ENCODE results near the gene FNBP1. TPM values are rescaled to one million over a fixed set of nuclear protein-coding genes. Genes with fewer than 3 reads are reported as not detected.

The FNBP1 gene
- polyA plus RNA-seq, 2 of the 4 experiments (the other 2 are of a cell fraction), result 10.6 to 15.6 TPM

GRCh38 chr9:129857207-129857606 lies 185.8 kb downstream of the FNBP1 start:
- WGBS (ENCODE audit: missing lambda C conversion rate), result 87% methylated on average over 7 of the region's 7 CpGs
- DNase-seq (ENCODE audit: low read depth in 1 of 2, low spot score in 1 of 2) (no peak), FAIRE-seq (no peak)

DNA sequence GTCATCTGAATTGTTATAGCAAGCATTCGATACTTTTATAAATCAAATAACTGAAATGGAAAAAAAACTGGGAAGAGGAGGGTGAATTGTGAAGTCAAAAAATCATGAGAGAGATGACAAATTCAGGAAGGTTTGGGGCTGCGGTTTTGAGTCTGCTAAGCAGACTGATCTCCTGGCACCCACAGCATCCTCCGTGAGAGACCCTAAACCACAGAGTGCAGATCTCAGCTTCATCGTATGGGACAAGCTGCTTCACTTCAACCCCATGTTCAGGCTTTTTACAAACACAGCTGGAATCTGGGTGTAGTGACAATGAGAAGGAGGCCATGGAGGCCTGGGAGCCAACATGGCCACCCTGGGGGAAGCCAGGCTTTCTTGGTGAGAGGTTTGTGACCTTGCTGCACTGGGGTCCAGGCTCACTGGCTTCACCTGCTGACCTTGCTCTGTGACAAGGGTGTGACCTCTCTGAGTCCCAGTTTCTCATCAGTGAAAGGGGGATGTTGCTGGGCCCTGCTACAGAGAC lies 188.3 kb downstream of the FNBP1 start:
- FAIRE-seq (no peak), DNase-seq (ENCODE audit: low read depth in 1 of 2, low spot score in 1 of 2) (no peak), ATAC-seq (no peak)
- no peaks in the 10 kb centered on the region for H3K4me1 ChIP-seq
- ChIA-PET CTCF (interaction anchor here (0.8 to 1.0 kb wide), 3 partner anchors 13 to 137 kb away, joined by 3 read pairs; no protein-coding TSS in a partner anchor), POLR2A (no interaction called here)
- TF ChIP-seq CBX8 (IDR thresholded peaks at IDR 0.05), result no peak
- no peaks in the 10 kb centered on the region for H3K9me3 ChIP-seq
- no peak overlapping the region for H3K4me3 ChIP-seq
- no peak overlapping the region for H3K4me2 ChIP-seq
- H3K27ac ChIP-seq, result no peak overlapping the region
- 90% methylated on average over 4 of the region's 4 CpGs for WGBS (ENCODE audit: missing lambda C conversion rate)

More at GRCh38 chr9:129857207-129857606, 185.8 kb downstream of the FNBP1 start:
- Histone ChIP-seq H3K4me2 (no peak overlapping the region), H3K9me3 (no peaks in the 10 kb centered on the region), H3K27ac (no peak overlapping the region), H3K4me1 (no peaks in the 10 kb centered on the region), H3K4me3 (no peak overlapping the region)
- no peak for TF ChIP-seq ZNF302 (CRISPR knock-in tag; IDR thresholded peaks at IDR 0.05)
- ATAC-seq, result no peak
- ChIA-PET CTCF (no interaction called here), POLR2A (no interaction called here)

- no peak for ATAC-seq
Measured at GRCh38 chr9:129853614-129854013, 189.4 kb downstream of the FNBP1 start.

DNA sequence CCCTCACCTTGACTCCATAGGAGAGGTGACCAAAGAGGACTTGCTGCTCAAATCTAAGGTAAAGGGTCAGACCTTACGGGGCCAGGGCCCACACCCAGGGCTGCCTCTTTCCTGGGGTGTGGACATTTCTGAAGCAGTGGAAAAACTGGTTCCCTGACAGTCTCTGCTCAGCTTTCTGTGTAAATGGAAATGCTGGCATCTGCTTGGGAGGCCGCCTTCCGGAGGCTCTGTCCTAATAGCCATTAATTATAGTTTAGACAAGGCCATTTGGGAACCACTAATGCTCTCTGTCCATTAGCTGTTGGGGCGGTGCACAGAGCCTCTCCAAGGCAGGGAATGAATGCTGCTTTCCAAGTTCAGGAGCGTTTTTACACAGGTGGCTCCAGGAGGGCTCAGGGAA lies 190.4 kb downstream of the FNBP1 start:
- Histone ChIP-seq H3K9me3 (no peaks in the 10 kb centered on the region), H3K4me3 (no peak overlapping the region), H3K4me1 (no peaks in the 10 kb centered on the region), H3K27ac (no peak overlapping the region), H3K4me2 (no peak overlapping the region)
- DNase-seq (ENCODE audit: low read depth in 1 of 2, low spot score in 1 of 2) (no peak), FAIRE-seq (no peak), ATAC-seq (no peak)
- 83% methylated on average over 5 of the region's 5 CpGs for WGBS (ENCODE audit: missing lambda C conversion rate)
- no peak for TF ChIP-seq FOSB (CRISPR knock-in tag; IDR thresholded peaks at IDR 0.05)
- TF ChIP-seq RCOR1 (IDR thresholded peaks at IDR 0.05; ENCODE audit: low read depth, low read length), result no peak
- TF ChIP-seq CHD4 (IDR thresholded peaks at IDR 0.05; ENCODE audit: borderline replicate concordance), result no peak
- TF ChIP-seq HOXB13 (CRISPR knock-in tag; IDR thresholded peaks at IDR 0.05; ENCODE audit: low read depth), result no peak
- TF ChIP-seq EP300 (IDR thresholded peaks at IDR 0.05), result no peak
- ChIA-PET CTCF (interaction anchor here (1.2 to 1.6 kb wide), 2 partner anchors 9 to 15 kb away, joined by 3 to 4 read pairs; no protein-coding TSS in a partner anchor), POLR2A (no interaction called here)

More at GRCh38 chr9:129853614-129854013, 189.4 kb downstream of the FNBP1 start:
- WGBS (ENCODE audit: missing lambda C conversion rate), result 40% methylated on average over 3 of the region's 3 CpGs
- Histone ChIP-seq H3K9me3 (no peaks in the 10 kb centered on the region), H3K27ac (no peak overlapping the region), H3K4me2 (no peak overlapping the region), H3K4me3 (no peak overlapping the region), H3K4me1 (no peaks in the 10 kb centered on the region)
- POLR2A ChIA-PET, result no interaction called here
- TF ChIP-seq TFCP2L1 (CRISPR knock-in tag; IDR thresholded peaks at IDR 0.05) (no peak), ESRRA (IDR thresholded peaks at IDR 0.05; ENCODE audit: borderline replicate concordance, low read length) (no peak), CEBPB (IDR thresholded peaks at IDR 0.05) (no peak), BCL3 (IDR thresholded peaks at IDR 0.05) (no peak), FOSB (CRISPR knock-in tag; IDR thresholded peaks at IDR 0.05) (no peak), KDM5A (IDR thresholded peaks at IDR 0.05) (no peak), ZSCAN20 (CRISPR knock-in tag; IDR thresholded peaks at IDR 0.05) (no peak)
- TF ChIP-seq, protein P1, sequence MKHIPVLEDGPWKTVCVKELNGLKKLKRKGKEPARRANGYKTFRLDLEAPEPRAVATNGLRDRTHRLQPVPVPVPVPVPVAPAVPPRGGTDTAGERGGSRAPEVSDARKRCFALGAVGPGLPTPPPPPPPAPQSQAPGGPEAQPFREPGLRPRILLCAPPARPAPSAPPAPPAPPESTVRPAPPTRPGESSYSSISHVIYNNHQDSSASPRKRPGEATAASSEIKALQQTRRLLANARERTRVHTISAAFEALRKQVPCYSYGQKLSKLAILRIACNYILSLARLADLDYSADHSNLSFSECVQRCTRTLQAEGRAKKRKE (CRISPR knock-in tag; IDR thresholded peaks at IDR 0.05; ENCODE audit: low read depth), result no peak
- DNase-seq (ENCODE audit: low read depth in 1 of 2, low spot score in 1 of 2) (no peak), FAIRE-seq (no peak)
- CTCF ChIA-PET, result interaction anchor here (1.0 to 1.6 kb wide), 3 partner anchors 10 to 138 kb away, joined by 3 to 4 read pairs (median 3); no protein-coding TSS in a partner anchor

GRCh38 chr9:129851821-129852220 lies 191.2 kb downstream of the FNBP1 start:
- no peak overlapping the region for H3K4me2 ChIP-seq
- POLR2A ChIA-PET, result no interaction called here
- no peak for ATAC-seq
- H3K4me1 ChIP-seq, result no peaks in the 10 kb centered on the region
- DNase-seq (ENCODE audit: low read depth in 1 of 2, low spot score in 1 of 2), result no peak
- no peak for FAIRE-seq
- no peak for TF ChIP-seq PHF8 (IDR thresholded peaks at IDR 0.05; ENCODE audit: borderline replicate concordance, low read depth)
- no peak for TF ChIP-seq FOXS1 (CRISPR knock-in tag; IDR thresholded peaks at IDR 0.05)
- TF ChIP-seq ZFP36 (IDR thresholded peaks at IDR 0.05; ENCODE audit: borderline replicate concordance, partially characterized antibody), result no peak
- TF ChIP-seq CBX2 (IDR thresholded peaks at IDR 0.05; ENCODE audit: borderline replicate concordance, low read depth), result no peak
- no peak for TF ChIP-seq RARB (CRISPR knock-in tag; IDR thresholded peaks at IDR 0.05)
- no peak for TF ChIP-seq CEBPB (IDR thresholded peaks at IDR 0.05)
- no peak for TF ChIP-seq HDAC2 (IDR thresholded peaks at IDR 0.05)
- TF ChIP-seq EP300 (IDR thresholded peaks at IDR 0.05), result no peak
- TF ChIP-seq TFCP2L1 (CRISPR knock-in tag; IDR thresholded peaks at IDR 0.05), result no peak
- TF ChIP-seq JUNB (IDR thresholded peaks at IDR 0.05), result no peak
- TF ChIP-seq FOSL2 (IDR thresholded peaks at IDR 0.05), result no peak
- no peak for TF ChIP-seq FOSL2 (CRISPR knock-in tag; IDR thresholded peaks at IDR 0.05)
- TF ChIP-seq ESRRA (IDR thresholded peaks at IDR 0.05; ENCODE audit: borderline replicate concordance, low read length), result no peak
- CTCF ChIA-PET, result interaction anchor here (1.1 to 1.5 kb wide), 3 partner anchors 10 to 34 kb away, joined by 3 read pairs; no protein-coding TSS in a partner anchor
- no peak overlapping the region for H3K27ac ChIP-seq
- H3K4me3 ChIP-seq, result no peak overlapping the region
- no peaks in the 10 kb centered on the region for H3K9me3 ChIP-seq
- 55% methylated on average over 5 of the region's 5 CpGs for WGBS (ENCODE audit: missing lambda C conversion rate)
